HG02763 (cell line): ENCODE measurements around the gene MBOAT1.
"Not testable (repeated sequence)": the region's sequence is repeated elsewhere in the genome, so short reads cannot be mapped to it uniquely, and the experiment has no call there.

ENCODE experiments used
- ATAC-seq: cut with Tn5 transposase; IDR thresholded peaks from one replicate; pipeline ENCODE4 v1.9.1; 2021; ENCODE audit warnings: mild to moderate bottlenecking, moderate library complexity; ENCODE audit not compliant: unreplicated experiment

The MBOAT1 gene

GRCh38 chr6:20203561-20204511 lies 8.4 kb downstream of the MBOAT1 start:
- no peak for ATAC-seq

GRCh38 chr6:20202699-20203302 lies 9.5 kb downstream of the MBOAT1 start:
- no peak for ATAC-seq

- no peak for ATAC-seq
Observed at GRCh38 chr6:20202324-20202658, 10.0 kb downstream of the MBOAT1 start.

GRCh38 chr6:20200761-20201630 lies 11.3 kb downstream of the MBOAT1 start:
- no peak for ATAC-seq

GRCh38 chr6:20198775-20199174 lies 13.5 kb downstream of the MBOAT1 start:
- no peak for ATAC-seq

DNA sequence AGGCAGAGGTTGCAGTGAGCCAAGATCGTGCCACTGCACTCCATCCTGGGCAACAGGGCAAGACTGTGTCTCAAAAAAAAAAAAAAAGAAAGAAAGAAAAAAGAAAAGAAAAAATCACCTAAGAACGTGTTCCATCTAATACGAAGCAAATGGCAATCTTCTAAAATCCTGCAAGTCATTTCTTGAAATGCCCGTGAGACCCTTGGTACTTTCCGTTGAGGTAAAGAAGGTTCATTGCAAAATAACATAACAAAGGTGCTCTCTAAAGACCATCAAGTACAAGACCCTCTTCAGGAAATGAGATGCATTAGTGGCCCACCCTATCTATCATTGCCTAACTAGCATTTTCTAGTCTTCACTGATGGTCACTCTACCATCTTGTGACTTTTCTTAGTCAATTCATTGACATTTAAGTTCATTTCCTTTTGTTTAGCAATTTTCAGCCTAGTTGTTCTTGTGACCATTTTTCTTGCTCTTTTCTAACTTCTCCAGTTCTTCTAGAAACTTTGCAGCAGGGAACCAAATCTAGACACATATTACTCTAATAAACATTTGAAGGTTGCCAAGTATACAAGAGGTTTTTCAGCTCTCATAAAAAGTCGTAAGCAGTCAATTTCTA lies 14.0 kb downstream of the MBOAT1 start:
- no peak for ATAC-seq

- no peak for ATAC-seq
Observed at GRCh38 chr6:20197251-20197650, 15.0 kb downstream of the MBOAT1 start.

- no peak for ATAC-seq
Observed at GRCh38 chr6:20192625-20193024, 19.6 kb downstream of the MBOAT1 start.

DNA sequence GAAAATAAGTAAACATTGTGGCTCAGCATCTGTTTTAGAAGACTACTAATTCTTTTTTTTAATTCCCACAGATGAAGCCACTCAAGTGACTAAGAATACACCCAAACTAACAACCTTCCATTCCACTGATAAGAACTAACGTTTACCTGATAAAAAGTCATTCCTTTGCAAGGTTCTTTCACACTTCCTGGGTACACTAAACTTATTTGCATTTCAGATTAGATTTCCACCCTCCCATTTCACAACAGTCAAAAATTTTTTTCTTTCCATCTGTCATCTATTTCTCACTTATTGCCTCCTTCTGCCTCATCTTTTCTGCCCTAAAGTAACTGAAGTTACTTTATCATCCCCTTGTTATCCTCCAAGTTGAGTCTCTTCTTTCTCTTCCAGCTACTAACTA lies 20.3 kb downstream of the MBOAT1 start:
- no peak for ATAC-seq

- no peak for ATAC-seq
Observed at GRCh38 chr6:20188630-20189075, 23.6 kb downstream of the MBOAT1 start.

GRCh38 chr6:20186981-20187380 lies 25.3 kb downstream of the MBOAT1 start:
- no peak for ATAC-seq

GRCh38 chr6:20183706-20184105 lies 28.6 kb downstream of the MBOAT1 start:
- no peak for ATAC-seq

DNA sequence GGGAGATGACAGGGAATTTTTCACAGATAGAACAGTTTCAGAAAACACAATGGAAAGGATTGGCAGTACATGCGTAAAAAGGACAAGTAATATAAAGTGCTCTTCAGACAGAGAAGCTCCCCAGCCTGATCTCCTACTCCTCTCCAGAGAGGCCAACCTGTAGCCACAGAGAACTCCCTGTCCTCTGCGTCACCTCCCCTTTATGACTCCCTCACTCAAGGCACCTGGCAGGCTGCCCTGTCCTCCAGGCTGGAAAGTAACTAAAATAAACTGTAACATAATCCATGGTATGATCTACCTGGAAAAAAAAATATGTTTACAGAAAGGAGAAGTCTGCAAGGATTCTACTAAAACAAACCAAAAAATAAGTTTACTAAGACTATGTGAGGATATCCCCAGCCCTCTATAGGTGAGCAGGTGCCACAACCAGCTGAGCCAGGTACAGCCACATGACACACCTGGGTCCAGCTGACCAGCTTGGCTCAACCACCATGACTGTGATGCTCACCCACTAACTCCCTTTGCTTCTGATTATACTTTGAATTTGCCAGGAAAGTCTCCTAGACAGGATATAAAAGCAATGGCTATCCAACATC lies 29.2 kb downstream of the MBOAT1 start:
- no peak for ATAC-seq

DNA sequence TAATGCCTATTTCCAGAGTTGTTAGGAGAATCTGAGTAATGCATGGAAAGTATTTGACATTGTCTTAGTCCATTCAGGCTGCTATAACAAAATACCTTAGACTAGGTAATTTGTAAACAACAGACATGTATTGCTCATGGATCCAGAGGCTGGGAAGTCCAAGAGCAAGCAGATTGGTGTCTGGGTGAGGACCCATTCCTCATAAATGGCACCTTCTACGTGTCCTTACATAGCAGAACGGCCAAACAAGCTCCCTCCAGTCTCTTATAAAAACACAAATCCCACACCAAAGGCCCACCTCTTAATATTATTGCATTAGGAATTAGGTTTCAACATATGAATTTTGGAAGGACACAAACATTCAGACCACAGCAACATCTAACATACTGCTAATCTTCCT lies 30.2 kb downstream of the MBOAT1 start:
- no peak for ATAC-seq

DNA sequence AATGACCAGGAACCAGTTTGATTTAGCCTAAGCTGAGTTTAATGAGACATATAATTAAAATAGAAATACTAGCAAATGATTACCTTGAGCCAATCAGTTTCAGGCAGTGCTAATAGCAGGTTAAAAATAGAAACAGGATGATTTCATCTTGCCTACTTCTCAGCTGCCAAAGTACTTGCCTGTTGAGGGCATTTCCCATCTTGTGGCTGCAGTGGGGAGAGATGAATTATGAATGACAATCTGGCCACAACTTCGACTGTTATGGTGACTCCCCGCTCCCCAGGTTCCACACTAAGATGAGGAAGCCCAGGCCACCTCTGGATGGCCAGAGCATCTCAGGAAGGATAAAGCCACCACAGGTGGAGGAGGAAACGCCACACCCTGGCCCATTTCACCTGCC lies 31.3 kb downstream of the MBOAT1 start:
- peak; percentile 62 for ATAC-seq

- not testable (repeated sequence) for ATAC-seq
Observed at GRCh38 chr6:20179287-20180045, 32.8 kb downstream of the MBOAT1 start.

- no peak for ATAC-seq
Observed at GRCh38 chr6:20178327-20178726, 33.9 kb downstream of the MBOAT1 start.

DNA sequence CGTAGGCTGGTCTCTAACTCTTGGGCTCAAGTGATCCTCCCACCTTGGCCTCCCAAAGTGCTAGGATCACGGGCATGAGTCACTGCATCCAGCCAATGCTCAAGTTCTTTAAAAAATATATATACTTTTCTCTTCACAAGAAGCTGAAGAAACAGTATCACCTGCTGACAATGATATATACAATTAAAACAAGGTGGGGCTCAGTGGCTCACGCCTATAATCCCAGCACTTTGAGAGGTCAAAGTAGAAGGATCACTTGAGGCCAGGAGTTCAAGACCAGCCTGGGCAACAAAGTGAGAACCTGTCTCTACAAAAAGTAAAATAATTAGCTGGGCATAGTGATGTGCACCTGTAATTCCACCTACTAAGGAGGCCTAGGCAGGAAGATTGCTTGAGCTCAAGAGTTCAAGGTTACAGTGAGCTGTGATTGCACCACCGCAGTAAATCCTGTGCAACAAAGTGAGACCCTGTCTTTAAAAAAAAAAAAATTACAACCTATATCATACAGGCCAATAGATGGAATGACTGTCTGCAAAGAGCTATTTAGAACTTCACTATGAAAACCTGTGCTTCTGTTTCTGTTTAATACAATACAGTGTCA lies 36.4 kb downstream of the MBOAT1 start:
- ATAC-seq, result no peak
